T-cell (primary cell): ENCODE data around the gene SCN8A. TPM values are rescaled to one million over a fixed set of nuclear protein-coding genes. Genes with fewer than 3 reads are reported as not detected.

ENCODE experiments used
- ATAC-seq, 4 experiments: fragments of 200-7000 bp in 3 of 4; fragments of 150-1000 bp in 1 of 4; cut with Tn5 transposase; replicated peaks in 1 of 4; 1 replicate in 3 of 4; 2 replicates in 1 of 4; pipeline ENCODE4 v1.10.0; 2021; ENCODE audit warnings: moderate library complexity in 3 of 4, mild to moderate bottlenecking in 2 of 4, moderate number of reproducible peaks in 1 of 4
- CTCF ChIA-PET, 2 donors: fragments of 300-600 bp; sonication (Branson Sonifier 250); formaldehyde crosslinking; loops; one replicate each; lab custom pipeline; 2022; ENCODE audit warnings: antibody characterized with exemption in 2 of 2; lab: Charles Lee
- POLR2A ChIA-PET, 2 donors: fragments of 300-600 bp; sonication (Branson Sonifier 250); formaldehyde crosslinking; loops; one replicate each; lab custom pipeline; 2022; ENCODE audit warnings: antibody characterized with exemption in 2 of 2; lab: Charles Lee
- DNase-seq, 35 experiments: peaks; one replicate each; pipeline versions ENCODE4 v3.0.0 to v3.0.0-alpha.2; 2013 to 2023
- H3K27ac ChIP-seq: one replicate; pipeline ENCODE4 v1.5.1; 2013; ENCODE audit warnings: low read length
- H3K27me3 ChIP-seq, 2 experiments: replicated peaks in 1 of 2; 1 replicate in 1 of 2; 2 replicates in 1 of 2; pipeline versions ENCODE4 v1.6.1 to v1.7.0; 2013; ENCODE audit warnings: low read length in 1 of 2, mixed read lengths in 1 of 2; ENCODE audit not compliant: control insufficient read depth in 2 of 2, insufficient read depth in 2 of 2; ENCODE audit errors: extremely low read depth in 1 of 2
- H3K36me3 ChIP-seq, 2 donors: 1 replicate in 1 of 2; 2 replicates in 1 of 2; pipeline versions ENCODE4 v1.6.1 to v1.7.0; 2013; ENCODE audit warnings: low read length in 1 of 2; ENCODE audit not compliant: control insufficient read depth in 2 of 2, insufficient read depth in 1 of 2; ENCODE audit errors: extremely low read depth in 1 of 2
- H3K4me1 ChIP-seq, 2 experiments: 1 replicate in 1 of 2; 2 replicates in 1 of 2; pipeline versions ENCODE4 v1.6.1 to v1.7.0; 2013; ENCODE audit warnings: low read length in 2 of 2, mixed read lengths in 1 of 2; ENCODE audit not compliant: insufficient read depth in 2 of 2, control insufficient read depth in 1 of 2; ENCODE audit errors: extremely low read depth in 1 of 2
- H3K4me3 ChIP-seq, 2 donors: 1 replicate in 1 of 2; 2 replicates in 1 of 2; pipeline versions ENCODE4 v1.5.1 to v1.7.0; 2013; ENCODE audit warnings: mild to moderate bottlenecking in 2 of 2, low read length in 1 of 2, moderate library complexity in 1 of 2; ENCODE audit not compliant: control insufficient read depth in 1 of 2; ENCODE audit errors: extremely low read depth in 1 of 2
- H3K9me3 ChIP-seq: 2 replicates; pipeline ENCODE4 v1.7.0; 2013
- H3K27ac Mint-ChIP-seq, 2 donors: one replicate each; pipeline ENCODE4 v1.8.0; 2020 to 2021; ENCODE audit warnings: mild to moderate bottlenecking in 2 of 2, mixed read lengths in 2 of 2
- H3K27me3 Mint-ChIP-seq, 2 donors: one replicate each; pipeline ENCODE4 v1.8.0; 2021 to 2022; ENCODE audit warnings: mixed read lengths in 2 of 2
- H3K36me3 Mint-ChIP-seq: one replicate; pipeline ENCODE4 v1.8.0; 2021; ENCODE audit warnings: mixed read lengths
- H3K4me1 Mint-ChIP-seq, 3 donors: one replicate each; pipeline ENCODE4 v1.8.0; 2020 to 2022; ENCODE audit warnings: mixed read lengths in 3 of 3, mild to moderate bottlenecking in 1 of 3
- H3K4me3 Mint-ChIP-seq, 3 donors: one replicate each; pipeline ENCODE4 v1.8.0; 2020 to 2022; ENCODE audit warnings: mild to moderate bottlenecking in 3 of 3, mixed read lengths in 3 of 3, moderate library complexity in 3 of 3
- H3K9me3 Mint-ChIP-seq, 3 donors: one replicate each; pipeline ENCODE4 v1.8.0; 2020 to 2022; ENCODE audit warnings: mixed read lengths in 3 of 3
- WGBS: methylation state at CpG from one replicate; pipeline ENCODE4 v1.1.5; 2013; ENCODE audit warnings: missing lambda C conversion rate; ENCODE audit not compliant: insufficient coverage; 5-methylcytosine and 5-hydroxymethylcytosine counted together
- total RNA-seq, 35 experiments: library from RNA in 6 of 35; stranded (reverse) in 6 of 35; fragments of 120-200 nt in 1 of 35; gene quantifications; one replicate each; pipeline versions ENCODE4 v1.2.1 to v1.2.4 and lab custom pipeline; 2013 to 2026

SCN8A gene
- total RNA-seq, 5 donors from 2014 or later (not counting 1 experiment from before 2014, with no cell fraction given) = 0.41 to 1.0 (median 0.53) TPM

- Mint-ChIP-seq H3K27ac (no peak overlapping the region), H3K36me3 (no peaks in the 10 kb centered on the region)
These were observed 250.7 kb downstream of the SCN8A start for GRCh38 chr12:51841727-51842126.

GRCh38 chr12:51844854-51845253 is 253.8 kb downstream of the SCN8A start:
- DNase-seq (no peak), ATAC-seq (no peak)
- Mint-ChIP-seq H3K27me3 (peaks cover 35 to 68% of the 10 kb centered on the region in 2 donors), H3K9me3 (no peaks in the 10 kb centered on the region), H3K4me3 (peak overlapping the region in 1 of 3 donors; percentile 73), H3K36me3 (no peaks in the 10 kb centered on the region), H3K4me1 (peaks cover 10 to 14% (median 12%) of the 10 kb centered on the region in 3 donors), H3K27ac (no peak overlapping the region)
- Histone ChIP-seq H3K27me3 (peaks cover 4 to 86% of the 10 kb centered on the region in 2 experiments), H3K36me3 (no peaks in the 10 kb centered on the region), H3K9me3 (no peaks in the 10 kb centered on the region), H3K4me1 (peaks cover 5 to 27% of the 10 kb centered on the region in 2 experiments), H3K27ac (no peak overlapping the region), H3K4me3 (no peak overlapping the region)
- WGBS = 100% methylated on average over 1 of the region's 4 CpGs
- ChIA-PET CTCF (no interaction called here), POLR2A (interaction anchor here in 1 of 2 donors (0.6 kb wide), 1 partner anchor 9 kb away, joined by 3 read pairs; no protein-coding TSS in a partner anchor)

More at GRCh38 chr12:51841727-51842126, 250.7 kb downstream of the SCN8A start:
- Histone ChIP-seq H3K4me3 (no peak overlapping the region), H3K9me3 (no peaks in the 10 kb centered on the region), H3K4me1 (peaks cover 0 to 13% of the 10 kb centered on the region in 2 experiments), H3K27me3 (peaks cover 4 to 95% of the 10 kb centered on the region in 2 experiments), H3K27ac (no peak overlapping the region), H3K36me3 (no peaks in the 10 kb centered on the region)
- WGBS = 83% methylated on average over 2 of the region's 6 CpGs
- peaks cover 48 to 80% of the 10 kb centered on the region in 2 donors for H3K27me3 Mint-ChIP-seq
- DNase-seq = no peak
- no peak overlapping the region for H3K4me3 Mint-ChIP-seq
- CTCF ChIA-PET = no interaction called here
- POLR2A ChIA-PET = no interaction called here
- no peaks in the 10 kb centered on the region for H3K9me3 Mint-ChIP-seq
- peaks cover 7 to 9% (median 7%) of the 10 kb centered on the region in 3 donors for H3K4me1 Mint-ChIP-seq
- ATAC-seq = no peak

- Mint-ChIP-seq H3K9me3 (no peaks in the 10 kb centered on the region), H3K36me3 (no peaks in the 10 kb centered on the region), H3K27ac (no peak overlapping the region), H3K4me3 (peak overlapping the region in 1 of 3 donors; percentile 73), H3K27me3 (peaks cover 34 to 65% of the 10 kb centered on the region in 2 donors), H3K4me1 (peaks cover 10 to 17% (median 12%) of the 10 kb centered on the region in 3 donors)
- H3K9me3 ChIP-seq = no peaks in the 10 kb centered on the region
- DNase-seq (no peak), ATAC-seq (no peak)
- 80% methylated on average over 7 of the region's 7 CpGs for whole genome bisulfite sequencing
- peaks cover 5 to 27% of the 10 kb centered on the region in 2 experiments for H3K4me1 ChIP-seq
- peaks cover 4 to 85% of the 10 kb centered on the region in 2 experiments for H3K27me3 ChIP-seq
- no peaks in the 10 kb centered on the region for H3K36me3 ChIP-seq
- H3K4me3 ChIP-seq = no peak overlapping the region
- POLR2A ChIA-PET = no interaction called here
- no peak overlapping the region for H3K27ac ChIP-seq
- CTCF ChIA-PET = no interaction called here
These were observed 254.4 kb downstream of the SCN8A start for GRCh38 chr12:51845482-51845881.

- H3K36me3 Mint-ChIP-seq = no peaks in the 10 kb centered on the region
- ATAC-seq (no peak), DNase-seq (no peak)
- peaks cover 4 to 80% of the 10 kb centered on the region in 2 experiments for H3K27me3 ChIP-seq
- peaks cover 12 to 25% (median 20%) of the 10 kb centered on the region in 3 donors for H3K4me1 Mint-ChIP-seq
- H3K9me3 Mint-ChIP-seq = no peaks in the 10 kb centered on the region
- no peaks in the 10 kb centered on the region for H3K36me3 ChIP-seq
- 87% methylated on average over 12 of the region's 15 CpGs for whole genome bisulfite sequencing
- ChIA-PET CTCF (no interaction called here), POLR2A (no interaction called here)
- no peak overlapping the region for H3K27ac ChIP-seq
- H3K9me3 ChIP-seq = no peaks in the 10 kb centered on the region
- H3K4me1 ChIP-seq = peaks cover 8 to 31% of the 10 kb centered on the region in 2 experiments
- H3K27ac Mint-ChIP-seq = peak overlapping the region in 1 of 2 donors; percentile 55
- peak overlapping the region; percentile 34 to 73 (median 60) for H3K4me3 Mint-ChIP-seq
- H3K27me3 Mint-ChIP-seq = peaks cover 34 to 62% of the 10 kb centered on the region in 2 donors
- peak overlapping the region in 1 of 2 donors; percentile 32 for H3K4me3 ChIP-seq
These were observed 255.2 kb downstream of the SCN8A start for GRCh38 chr12:51846271-51846691.

GRCh38 chr12:51846911-51847642 is 256.0 kb downstream of the SCN8A start:
- ATAC-seq (peak; percentile 65 to 77 (median 72)), DNase-seq (peak in 18 of 35 experiments; percentile 7 to 54 (median 20))
- H3K4me3 ChIP-seq = peak overlapping the region; percentile 50 to 69
- Mint-ChIP-seq H3K9me3 (no peaks in the 10 kb centered on the region), H3K27me3 (peaks cover 30 to 54% of the 10 kb centered on the region in 2 donors), H3K4me1 (peaks cover 15 to 31% (median 26%) of the 10 kb centered on the region in 3 donors), H3K36me3 (no peaks in the 10 kb centered on the region), H3K4me3 (peak overlapping the region; percentile 60 to 79 (median 73)), H3K27ac (no peak overlapping the region)
- no peaks in the 10 kb centered on the region for H3K9me3 ChIP-seq
- H3K36me3 ChIP-seq = no peaks in the 10 kb centered on the region
- peaks cover 4 to 77% of the 10 kb centered on the region in 2 experiments for H3K27me3 ChIP-seq
- H3K4me1 ChIP-seq = peaks cover 8 to 35% of the 10 kb centered on the region in 2 experiments
- H3K27ac ChIP-seq = no peak overlapping the region
- ChIA-PET CTCF (interaction anchor here in 1 of 2 donors (0.6 kb wide), 1 partner anchor 42 kb away, joined by 4 read pairs; no protein-coding TSS in a partner anchor), POLR2A (no interaction called here)
- 4% methylated on average over 41 of the region's 59 CpGs for WGBS

GRCh38 chr12:51847643-51848325 is 256.8 kb downstream of the SCN8A start:
- no peak overlapping the region for H3K27ac Mint-ChIP-seq
- H3K4me3 Mint-ChIP-seq = peak overlapping the region; percentile 50 to 73 (median 62)
- peak in 3 of 4 experiments; percentile 4 to 37 (median 13) for ATAC-seq
- no peaks in the 10 kb centered on the region for H3K36me3 ChIP-seq
- H3K4me1 ChIP-seq = peaks cover 8 to 35% of the 10 kb centered on the region in 2 experiments
- DNase-seq = peak in 1 of 35 experiments; percentile 6
- H3K27me3 Mint-ChIP-seq = peaks cover 27 to 50% of the 10 kb centered on the region in 2 donors
- peak overlapping the region in 1 of 2 donors; percentile 38 for H3K4me3 ChIP-seq
- H3K27ac ChIP-seq = no peak overlapping the region
- H3K36me3 Mint-ChIP-seq = no peaks in the 10 kb centered on the region
- 4% methylated on average over 24 of the region's 40 CpGs for WGBS
- H3K9me3 ChIP-seq = no peaks in the 10 kb centered on the region
- H3K9me3 Mint-ChIP-seq = no peaks in the 10 kb centered on the region
- CTCF ChIA-PET = no interaction called here
- H3K4me1 Mint-ChIP-seq = peaks cover 15 to 31% (median 26%) of the 10 kb centered on the region in 3 donors
- POLR2A ChIA-PET = no interaction called here
- H3K27me3 ChIP-seq = peaks cover 4 to 71% of the 10 kb centered on the region in 2 experiments
